GM18526 (cell line): ENCODE results near the gene DUS1L.

Experiments
- POLR2A ChIP-seq: IDR thresholded peaks from 3 replicates; pipeline ENCODE4 v1.6.1; 2011; ENCODE audit not compliant: insufficient read length; ENCODE audit errors: extremely low read depth

DUS1L gene

GRCh38 chr17:82050761-82051641 lies 14.6 kb downstream of the DUS1L start:
- no peak for TF ChIP-seq POLR2A

- no peak for TF ChIP-seq POLR2A
These were observed 15.3 kb downstream of the DUS1L start for GRCh38 chr17:82050152-82050760.

- TF ChIP-seq POLR2A = no peak
These were observed 16.1 kb downstream of the DUS1L start for GRCh38 chr17:82049521-82049971.

GRCh38 chr17:82049106-82049505 lies 16.5 kb downstream of the DUS1L start:
- no peak for TF ChIP-seq POLR2A

GRCh38 chr17:82048571-82048971 lies 17.0 kb downstream of the DUS1L start:
- no peak for TF ChIP-seq POLR2A

GRCh38 chr17:82047914-82048570 lies 17.6 kb downstream of the DUS1L start:
- no peak for TF ChIP-seq POLR2A

GRCh38 chr17:82047379-82047778 lies 18.2 kb downstream of the DUS1L start:
- no peak for TF ChIP-seq POLR2A

- no peak for TF ChIP-seq POLR2A
These were observed 18.7 kb downstream of the DUS1L start for GRCh38 chr17:82046903-82047302.

GRCh38 chr17:82045936-82046484 lies 19.6 kb downstream of the DUS1L start:
- TF ChIP-seq POLR2A = no peak

GRCh38 chr17:82043507-82043906 lies 22.1 kb downstream of the DUS1L start:
- TF ChIP-seq POLR2A = no peak

- TF ChIP-seq POLR2A = no peak
These were observed 23.0 kb downstream of the DUS1L start for GRCh38 chr17:82042649-82043048.

- TF ChIP-seq POLR2A = no peak
These were observed 24.3 kb downstream of the DUS1L start for GRCh38 chr17:82041144-82041814.

- TF ChIP-seq POLR2A = no peak
These were observed 25.8 kb downstream of the DUS1L start for GRCh38 chr17:82039695-82040299.

- no peak for TF ChIP-seq POLR2A
These were observed 27.8 kb downstream of the DUS1L start for GRCh38 chr17:82037889-82038195.

GRCh38 chr17:82037092-82037888 lies 28.3 kb downstream of the DUS1L start, which contains the start of gene DCXR:
DCXR (minus strand) TSS chr17:82037697; CDS start chr17:82037682, 15 bp downstream.
- peak; percentile 96 for TF ChIP-seq POLR2A
